Caco-2 (cell line): Measurements from ENCODE around the gene KLHL2. TPM values are rescaled to one million over a fixed set of nuclear protein-coding genes. Genes with fewer than 3 reads are reported as not detected.
"Not testable (repeated sequence)": the region's sequence is repeated elsewhere in the genome, so short reads cannot be mapped to it uniquely, and the experiment has no call there.

Source experiments
- BruUV-seq: library from RNA; stranded (reverse); fragments of 400-500 nt; replicated peaks from 2 replicates; lab custom pipeline; 2021; lab: Mats Ljungman, UMichigan
- CTCF ChIA-PET: fragments of 300-600 bp; sonication (Branson Sonifier 250); formaldehyde crosslinking; loops from one replicate; lab custom pipeline; 2022; ENCODE audit warnings: antibody characterized with exemption; lab: Charles Lee
- POLR2A ChIA-PET: fragments of 300-600 bp; sonication (Branson Sonifier 250); formaldehyde crosslinking; loops from one replicate; lab custom pipeline; 2022; ENCODE audit warnings: antibody characterized with exemption; lab: Charles Lee
- DNase-seq, 2 experiments: peaks; one replicate each; pipeline versions ENCODE4 v3.0.0 to v3.0.0-alpha.2; 2020 to 2022
- H3K27me3 ChIP-seq: replicated peaks from 2 replicates; pipeline ENCODE4 v1.6.0; 2011; ENCODE audit warnings: low read length; ENCODE audit not compliant: control insufficient read depth, insufficient read depth
- H3K36me3 ChIP-seq: 2 replicates; pipeline ENCODE4 v1.5.1; 2011; ENCODE audit warnings: low read length; ENCODE audit not compliant: control insufficient read depth, insufficient read depth
- H3K4me1 ChIP-seq: fragments of 250-450 bp; sonication (Bioruptor Pico); 2 replicates; pipeline ENCODE4 v1.5.1; 2020; ENCODE audit warnings: mild to moderate bottlenecking
- H3K4me3 ChIP-seq: 2 replicates; pipeline ENCODE4 v1.5.1; 2011; ENCODE audit warnings: low read depth, mild to moderate bottlenecking, control low read depth, low read length
- H3K9me3 ChIP-seq: fragments of 250-450 bp; sonication (Bioruptor Pico); 2 replicates; pipeline ENCODE4 v1.5.1; 2020; ENCODE audit warnings: mild to moderate bottlenecking, moderate library complexity
- H3K27ac Mint-ChIP-seq: one replicate; pipeline ENCODE4 v1.8.0; 2022; ENCODE audit warnings: mixed read lengths; ENCODE audit not compliant: unreplicated experiment
- H3K27me3 Mint-ChIP-seq: one replicate; pipeline ENCODE4 v1.8.0; 2022; ENCODE audit warnings: mixed read lengths; ENCODE audit not compliant: insufficient read depth, unreplicated experiment
- H3K36me3 Mint-ChIP-seq: one replicate; pipeline ENCODE4 v1.8.0; 2022; ENCODE audit warnings: mild to moderate bottlenecking, mixed read lengths; ENCODE audit not compliant: insufficient read depth, unreplicated experiment
- H3K4me1 Mint-ChIP-seq: one replicate; pipeline ENCODE4 v1.8.0; 2022; ENCODE audit warnings: low read depth, mixed read lengths; ENCODE audit not compliant: unreplicated experiment
- H3K4me3 Mint-ChIP-seq: one replicate; pipeline ENCODE4 v1.8.0; 2022; ENCODE audit warnings: mild to moderate bottlenecking, moderate library complexity, mixed read lengths; ENCODE audit not compliant: unreplicated experiment
- H3K9me3 Mint-ChIP-seq: one replicate; pipeline ENCODE4 v1.8.0; 2022; ENCODE audit warnings: mixed read lengths; ENCODE audit not compliant: unreplicated experiment
- intact Hi-C: fragments of 100-400 bp; cut with micrococcal nuclease; formaldehyde crosslinking; loops from one replicate; pipeline ENCODE4 v1.10.0; 2022; ENCODE audit not compliant: unreplicated experiment
- total RNA-seq: library from RNA; stranded (reverse); gene quantifications from 2 replicates; pipeline ENCODE4 v1.2.3, GENCODE V29; 2022

KLHL2 gene
- total RNA-seq, 1 experiment from 2014 or later, result 15.9 TPM

GRCh38 chr4:165256074-165256659 lies 48.8 kb downstream of the KLHL2 start:
- H3K9me3 Mint-ChIP-seq, H3K4me3 ChIP-seq, H3K9me3 ChIP-seq, POLR2A ChIA-PET, H3K27ac Mint-ChIP-seq, H3K36me3 ChIP-seq, H3K27me3 Mint-ChIP-seq, intact Hi-C loops, CTCF ChIA-PET, H3K27me3 ChIP-seq, DNase-seq, H3K4me3 Mint-ChIP-seq, H3K36me3 Mint-ChIP-seq, H3K4me1 ChIP-seq, BruUV-seq: not testable (repeated sequence)
- peaks cover 13% of the 10 kb centered on the region for H3K4me1 Mint-ChIP-seq

GRCh38 chr4:165259776-165260175 lies 52.4 kb downstream of the KLHL2 start:
- H3K27me3 ChIP-seq, intact Hi-C loops, H3K9me3 Mint-ChIP-seq, DNase-seq, POLR2A ChIA-PET, H3K27ac Mint-ChIP-seq, H3K9me3 ChIP-seq, H3K4me3 Mint-ChIP-seq, H3K4me3 ChIP-seq, H3K27me3 Mint-ChIP-seq, H3K4me1 ChIP-seq, CTCF ChIA-PET, H3K36me3 Mint-ChIP-seq, BruUV-seq, H3K36me3 ChIP-seq: not testable (repeated sequence)
- H3K4me1 Mint-ChIP-seq, result peaks cover 13% of the 10 kb centered on the region

- BruUV-seq, H3K36me3 Mint-ChIP-seq, H3K27me3 ChIP-seq, H3K9me3 Mint-ChIP-seq, DNase-seq, H3K27me3 Mint-ChIP-seq, H3K4me3 ChIP-seq, POLR2A ChIA-PET, CTCF ChIA-PET, H3K4me1 Mint-ChIP-seq, H3K9me3 ChIP-seq, intact Hi-C loops, H3K27ac Mint-ChIP-seq, H3K36me3 ChIP-seq, H3K4me3 Mint-ChIP-seq, H3K4me1 ChIP-seq: not testable (repeated sequence)
These were observed 54.9 kb downstream of the KLHL2 start for GRCh38 chr4:165262306-165262705.

GRCh38 chr4:165263466-165263865 lies 56.1 kb downstream of the KLHL2 start:
- H3K4me1 ChIP-seq, POLR2A ChIA-PET, DNase-seq, BruUV-seq, intact Hi-C loops, H3K9me3 ChIP-seq, H3K4me1 Mint-ChIP-seq, H3K27me3 Mint-ChIP-seq, CTCF ChIA-PET, H3K9me3 Mint-ChIP-seq, H3K27ac Mint-ChIP-seq, H3K4me3 ChIP-seq, H3K4me3 Mint-ChIP-seq, H3K36me3 ChIP-seq, H3K36me3 Mint-ChIP-seq, H3K27me3 ChIP-seq: not testable (repeated sequence)

- H3K4me3 Mint-ChIP-seq, BruUV-seq, H3K9me3 ChIP-seq, DNase-seq, CTCF ChIA-PET, H3K27me3 Mint-ChIP-seq, H3K36me3 ChIP-seq, intact Hi-C loops, H3K4me1 ChIP-seq, H3K4me3 ChIP-seq, POLR2A ChIA-PET, H3K27ac Mint-ChIP-seq, H3K4me1 Mint-ChIP-seq, H3K27me3 ChIP-seq: not testable (repeated sequence)
- Mint-ChIP-seq H3K36me3 (peaks cover 10% of the 10 kb centered on the region), H3K9me3 (peaks cover 18% of the 10 kb centered on the region)
These were observed 62.6 kb downstream of the KLHL2 start for GRCh38 chr4:165269931-165270330.

GRCh38 chr4:165273443-165273842 lies 66.1 kb downstream of the KLHL2 start:
- H3K4me1 ChIP-seq, H3K27ac Mint-ChIP-seq, H3K36me3 Mint-ChIP-seq, H3K36me3 ChIP-seq, POLR2A ChIA-PET, DNase-seq, H3K27me3 Mint-ChIP-seq, intact Hi-C loops, H3K4me3 ChIP-seq, CTCF ChIA-PET, BruUV-seq, H3K27me3 ChIP-seq, H3K9me3 ChIP-seq, H3K4me1 Mint-ChIP-seq, H3K4me3 Mint-ChIP-seq: not testable (repeated sequence)
- peaks cover 18% of the 10 kb centered on the region for H3K9me3 Mint-ChIP-seq

GRCh38 chr4:165275357-165275756 lies 68.0 kb downstream of the KLHL2 start:
- H3K9me3 ChIP-seq, H3K4me1 Mint-ChIP-seq, H3K36me3 ChIP-seq, CTCF ChIA-PET, DNase-seq, H3K36me3 Mint-ChIP-seq, H3K4me3 ChIP-seq, H3K9me3 Mint-ChIP-seq, H3K27ac Mint-ChIP-seq, H3K27me3 Mint-ChIP-seq, H3K4me3 Mint-ChIP-seq, POLR2A ChIA-PET, intact Hi-C loops, BruUV-seq, H3K27me3 ChIP-seq, H3K4me1 ChIP-seq: not testable (repeated sequence)
